ENCODE data around the gene GALNT1.

The GALNT1 gene

GRCh38 chr18:35582899-35583558 is 1.5 kb downstream of the GALNT1 start:
- DNase-seq (ENCODE audit: low read depth) = no peak

GRCh38 chr18:35584735-35585134 is 3.2 kb downstream of the GALNT1 start:
- no peak for DNase-seq (ENCODE audit: low read depth)

GRCh38 chr18:35585608-35586007 is 4.1 kb downstream of the GALNT1 start:
- no peak for DNase-seq (ENCODE audit: low read depth)

DNA sequence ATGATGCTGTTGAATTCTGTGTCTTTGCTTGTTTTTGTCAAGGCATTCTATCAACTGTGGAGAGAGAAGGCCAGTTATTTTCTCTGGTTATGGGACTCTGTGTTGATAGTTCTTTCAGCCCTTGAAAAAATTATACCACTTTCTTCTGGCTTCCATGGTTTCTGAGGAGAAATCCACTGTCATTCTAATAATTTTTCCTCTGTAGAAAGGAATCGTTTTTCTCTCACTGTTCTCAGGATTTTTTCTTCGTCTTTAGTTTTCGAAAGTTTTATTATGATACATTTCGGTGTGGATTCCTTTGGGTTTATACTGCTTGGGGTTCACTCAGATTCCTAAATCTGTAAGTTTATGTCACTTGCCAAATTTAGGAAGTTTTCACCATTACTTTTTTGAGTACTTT is 6.6 kb downstream of the GALNT1 start:
- DNase-seq (ENCODE audit: low read depth) = no peak

DNA sequence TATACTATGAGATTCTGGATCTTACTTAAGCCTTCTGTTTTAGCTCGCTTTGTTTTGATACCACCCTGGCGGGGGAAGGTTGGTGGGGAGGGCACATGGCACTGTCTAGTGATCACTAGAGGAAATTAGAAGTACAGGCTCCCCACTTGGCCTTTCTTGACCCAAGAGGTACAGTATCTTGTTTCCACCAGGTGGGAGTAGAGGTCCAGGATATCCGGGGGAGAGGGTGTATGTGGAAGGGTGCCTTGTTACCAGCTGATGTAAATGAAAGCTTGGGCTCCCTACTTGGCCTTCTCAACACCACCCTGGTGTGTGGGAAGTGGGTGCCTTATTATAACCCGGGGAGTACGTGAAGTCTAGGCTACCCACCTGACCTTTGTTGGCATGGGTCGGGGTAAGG is 7.5 kb downstream of the GALNT1 start:
- DNase-seq (ENCODE audit: low read depth) = no peak

GRCh38 chr18:35589546-35589945 is 8.0 kb downstream of the GALNT1 start:
- no peak for DNase-seq (ENCODE audit: low read depth)

GRCh38 chr18:35590935-35591334 is 9.4 kb downstream of the GALNT1 start:
- no peak for DNase-seq (ENCODE audit: low read depth)

GRCh38 chr18:35592298-35592697 is 10.8 kb downstream of the GALNT1 start:
- no peak for DNase-seq (ENCODE audit: low read depth)

GRCh38 chr18:35593859-35594258 is 12.3 kb downstream of the GALNT1 start:
- DNase-seq (ENCODE audit: low read depth) = no peak

- DNase-seq (ENCODE audit: low read depth) = no peak
These were observed 16.2 kb downstream of the GALNT1 start for GRCh38 chr18:35597758-35598157.

DNA sequence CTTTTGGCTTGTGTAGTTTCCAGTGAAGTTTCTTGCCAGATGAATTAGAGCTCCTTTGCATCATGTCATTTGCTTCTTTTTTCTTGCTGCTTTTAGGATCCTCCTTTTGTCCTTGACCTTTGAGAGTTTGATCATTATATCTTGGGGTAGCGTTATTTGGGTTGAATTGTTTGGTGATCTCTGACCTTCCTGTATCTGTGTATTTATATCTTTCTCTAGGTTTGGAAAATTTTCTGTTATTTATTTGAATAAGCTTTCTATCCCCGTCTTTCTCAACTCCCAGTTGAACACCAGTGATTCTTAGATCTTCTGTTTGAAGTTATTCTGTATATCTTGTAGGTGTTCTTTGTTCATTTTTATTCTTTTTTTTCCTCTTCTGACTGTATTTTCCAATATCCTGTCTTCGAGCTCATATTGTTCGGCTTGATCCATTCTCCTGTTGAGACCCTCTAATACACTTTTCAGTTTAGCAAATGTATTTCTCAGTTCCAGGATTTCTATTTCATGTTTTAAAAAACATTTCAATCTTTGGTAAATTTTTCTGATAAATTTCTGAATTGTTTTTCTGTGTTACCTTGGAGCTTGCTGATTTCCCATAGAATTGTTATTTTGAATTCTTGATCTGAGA is 20.8 kb downstream of the GALNT1 start:
- DNase-seq (ENCODE audit: low read depth) = no peak

DNA sequence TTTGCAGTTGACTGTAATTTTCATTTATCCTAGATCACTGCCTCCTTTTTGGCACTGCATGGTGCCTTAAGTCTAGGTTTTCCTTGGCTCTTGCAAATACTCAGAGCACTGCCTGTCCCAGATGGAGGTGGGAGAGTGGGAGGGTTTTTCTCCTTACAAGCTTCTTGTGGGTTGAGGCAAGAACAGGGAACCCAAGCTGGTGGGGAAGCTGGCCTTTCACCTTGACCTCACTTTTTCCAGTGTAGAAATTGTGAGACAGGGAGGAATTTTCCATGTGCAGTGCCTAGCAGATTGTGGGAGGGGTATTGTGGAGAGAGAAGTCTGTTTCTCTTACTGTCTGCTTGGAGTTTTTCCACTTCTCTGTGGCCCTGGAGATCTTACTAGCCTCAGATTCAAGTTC is 21.5 kb downstream of the GALNT1 start:
- no peak for DNase-seq (ENCODE audit: low read depth)

DNA sequence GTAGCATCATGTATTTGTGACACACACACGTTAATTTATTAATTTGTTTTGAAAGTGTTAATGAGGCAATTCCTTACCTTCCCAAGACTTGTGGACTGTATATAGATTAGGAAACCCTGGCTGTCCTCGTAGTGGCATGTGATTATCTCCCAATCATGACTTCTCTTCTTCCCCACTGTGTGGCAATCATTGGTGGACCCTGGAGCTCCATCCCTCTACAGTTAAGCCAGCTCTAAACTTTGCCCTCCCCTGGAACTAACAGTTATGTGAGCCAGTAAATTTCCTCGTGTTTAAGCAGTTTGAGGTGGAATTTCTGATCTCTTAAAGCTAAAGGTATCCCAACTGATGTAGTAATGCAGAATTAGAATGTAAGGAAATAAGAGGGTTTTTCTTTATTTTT is 22.0 kb downstream of the GALNT1 start:
- no peak for DNase-seq (ENCODE audit: low read depth)

GRCh38 chr18:35604369-35604768 is 22.8 kb downstream of the GALNT1 start:
- DNase-seq (ENCODE audit: low read depth) = no peak

GRCh38 chr18:35605686-35606417 is 24.3 kb downstream of the GALNT1 start:
- no peak for DNase-seq (ENCODE audit: low read depth)

- no peak for DNase-seq (ENCODE audit: low read depth)
These were observed 27.7 kb downstream of the GALNT1 start for GRCh38 chr18:35609236-35609635.

DNA sequence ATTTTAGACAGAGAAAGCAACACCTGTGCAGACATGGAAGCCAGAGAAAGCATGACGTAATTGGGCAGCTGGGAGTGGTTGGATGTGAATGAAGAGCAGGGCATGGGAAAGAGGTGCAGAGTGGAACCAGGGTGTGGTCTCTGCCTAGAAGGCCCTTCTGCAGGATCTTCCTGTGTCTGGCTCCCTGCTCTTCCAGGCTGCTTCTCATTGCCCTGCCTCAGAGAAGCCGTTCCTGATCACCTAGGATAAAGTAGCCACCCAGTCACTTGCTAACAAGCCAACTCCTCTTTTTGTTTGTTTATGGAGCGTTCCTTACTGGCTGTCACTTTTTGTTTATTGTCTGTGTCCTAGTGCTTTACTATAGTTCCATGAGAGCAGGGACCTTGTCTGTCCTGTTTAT is 28.5 kb downstream of the GALNT1 start:
- DNase-seq (ENCODE audit: low read depth) = no peak

DNA sequence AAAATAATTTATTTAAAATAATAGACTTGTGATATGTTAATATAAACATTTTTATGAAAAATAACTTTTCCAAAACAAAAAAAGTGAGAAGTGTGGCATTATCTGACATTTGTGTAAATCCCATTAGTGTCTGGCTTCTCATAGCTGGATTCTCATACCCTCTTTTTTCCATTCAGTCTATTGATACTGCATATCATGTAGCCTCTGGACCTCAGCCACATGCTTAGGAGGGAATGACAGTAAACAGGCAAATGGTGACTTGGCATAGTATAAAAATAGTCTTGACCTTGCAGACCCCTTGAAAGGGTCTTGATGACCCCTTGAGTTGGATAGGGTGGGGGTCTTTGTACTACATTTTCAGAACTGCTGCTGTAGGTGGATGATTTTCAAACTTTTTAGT is 29.2 kb downstream of the GALNT1 start:
- no peak for DNase-seq (ENCODE audit: low read depth)

DNA sequence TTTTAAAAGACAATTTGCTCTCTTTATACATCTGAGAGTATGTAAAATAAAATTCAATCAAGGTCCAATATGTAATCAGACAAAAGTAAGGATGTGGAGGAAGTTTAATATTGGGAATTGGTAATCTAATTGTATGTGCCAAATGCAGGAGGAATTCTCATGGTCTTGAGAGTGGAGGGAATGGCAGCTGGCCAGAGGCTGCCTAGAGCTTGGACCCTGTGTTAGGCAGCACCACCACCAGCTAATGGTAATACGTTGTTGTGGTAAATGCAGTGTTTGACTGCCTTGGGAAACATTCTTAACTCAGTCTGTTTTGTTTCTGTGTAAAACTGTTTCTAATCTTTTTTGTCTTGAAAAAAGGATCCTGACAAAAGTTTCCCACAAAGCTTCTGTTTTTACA is 30.0 kb downstream of the GALNT1 start:
- no peak for DNase-seq (ENCODE audit: low read depth)

- DNase-seq (ENCODE audit: low read depth) = no peak
These were observed 34.5 kb downstream of the GALNT1 start for GRCh38 chr18:35616074-35616473.

DNA sequence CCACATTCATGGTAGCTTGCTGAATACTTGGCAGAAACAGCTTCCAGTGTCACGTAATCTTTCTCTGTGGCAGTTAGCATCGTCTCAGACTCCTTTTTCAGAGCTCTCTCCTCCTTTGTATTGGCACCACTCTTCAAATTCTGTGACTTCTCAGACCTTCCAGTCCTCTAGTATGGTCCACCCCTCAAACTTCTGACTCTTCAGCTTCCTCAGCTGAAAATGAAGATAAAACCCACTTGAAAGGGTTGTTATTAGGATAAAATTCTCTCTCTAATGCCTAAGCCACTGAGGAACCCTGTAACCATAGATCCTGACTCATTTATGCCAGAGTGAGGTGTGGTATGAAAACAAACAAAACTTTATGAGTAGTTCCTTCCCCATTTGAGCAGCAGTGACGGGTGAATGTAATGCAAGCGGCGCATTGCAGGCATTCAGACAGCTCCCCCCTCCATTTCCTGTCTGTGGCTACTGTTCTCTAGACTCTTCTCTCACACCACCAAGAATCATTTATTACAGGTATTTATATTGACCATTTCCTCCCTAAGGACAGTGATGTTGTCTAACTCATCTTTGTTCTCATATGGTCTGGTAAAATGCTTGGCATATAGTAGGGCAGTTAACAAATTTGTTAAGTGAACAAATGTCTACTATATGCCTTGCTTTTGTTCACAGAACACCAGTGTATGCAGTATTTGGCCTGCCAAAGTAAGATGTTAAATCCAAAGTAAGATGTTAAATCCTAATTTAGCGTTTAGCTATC is 35.3 kb downstream of the GALNT1 start:
- no peak for DNase-seq (ENCODE audit: low read depth)

- no peak for DNase-seq (ENCODE audit: low read depth)
These were observed 36.3 kb downstream of the GALNT1 start for GRCh38 chr18:35617865-35618264.

DNA sequence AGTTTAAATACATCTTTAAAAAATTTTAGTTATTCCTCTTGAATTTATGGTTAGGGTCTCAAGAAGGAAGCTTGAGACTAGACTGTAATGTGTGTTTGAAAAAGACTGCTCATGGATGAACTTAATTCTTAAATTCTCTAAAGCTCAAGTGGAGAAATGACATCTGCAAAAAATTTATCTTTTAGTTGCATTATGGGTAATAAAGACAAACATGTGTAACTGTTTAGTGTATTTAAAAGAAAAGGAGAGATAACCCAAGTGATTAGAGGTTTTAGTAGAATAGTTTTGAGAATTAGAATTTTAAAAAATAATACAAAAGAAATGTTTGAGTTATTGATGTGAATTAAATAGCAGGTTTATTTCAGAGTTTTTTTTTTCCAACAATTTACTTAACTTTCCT is 36.7 kb downstream of the GALNT1 start:
- no peak for DNase-seq (ENCODE audit: low read depth)

Data from CMK (cell line).